K562 (cell line): ENCODE measurements around the gene MEGF11. TPM values are rescaled to one million over a fixed set of nuclear protein-coding genes. Genes with fewer than 3 reads are reported as not detected.

Experiments used
- ATAC-seq: fragments of 200-7000 bp; cut with Tn5 transposase; 3 replicates; pipeline ENCODE4 v1.9.1; 2020; ENCODE audit warnings: moderate library complexity
- BruUV-seq: library from RNA; stranded (reverse); fragments of 400-500 nt; replicated peaks from 2 replicates; lab custom pipeline; 2021; lab: Mats Ljungman, UMichigan
- CTCF ChIA-PET: fragments of 300-600 bp; formaldehyde crosslinking; extraction: SDS; loops from one replicate; lab custom pipeline; 2021; ENCODE audit warnings: low intra/inter-chr PET ratio; lab: Yijun Ruan, JAX
- POLR2A ChIA-PET: fragments of 300-600, 350-650 bp; sonication (Branson Sonifier 250); formaldehyde crosslinking; extraction: SDS; loops from one replicate; lab custom pipeline; 2021; ENCODE audit warnings: antibody characterized with exemption, inconsistent platforms; lab: Yijun Ruan, JAX
- DNase-seq, 4 experiments: peaks; one replicate each; pipeline versions ENCODE4 v3.0.0 to v3.0.0-alpha.2; 2011 to 2018; ENCODE audit warnings: low spot score in 3 of 4, mixed read lengths in 3 of 4; ENCODE audit errors: extremely low read depth in 1 of 4
- FAIRE-seq: peaks from 2 replicates; lab custom pipeline; 2011; peaks lifted over from hg19 to GRCh38; lab: Jason Lieb, UNC
- H2AFZ ChIP-seq: 2 replicates; pipeline ENCODE4 v1.6.0; 2011; ENCODE audit warnings: low read depth, low read length, control low read depth, inconsistent platforms
- H3K27ac ChIP-seq: fragments of 200-600 bp; 3 replicates; pipeline ENCODE4 v1.8.0; 2011; ENCODE audit warnings: low read depth, mild to moderate bottlenecking, control low read depth, inconsistent platforms, low read length, moderate library complexity, mixed read lengths; ENCODE audit errors: extremely low read depth
- H3K27me3 ChIP-seq, 2 experiments: fragments of 300-600 bp in 1 of 2; 2 replicates in 1 of 2; 3 replicates in 1 of 2; pipeline versions ENCODE4 v1.6.0 to v1.8.0; 2011; ENCODE audit warnings: inconsistent platforms in 2 of 2, low read length in 2 of 2, mild to moderate bottlenecking in 1 of 2, mixed read lengths in 1 of 2, moderate library complexity in 1 of 2; ENCODE audit not compliant: control insufficient read depth in 2 of 2, insufficient read depth in 2 of 2
- H3K36me3 ChIP-seq: fragments of 300-600 bp; 3 replicates; pipeline ENCODE4 v1.8.0; 2011; ENCODE audit warnings: mild to moderate bottlenecking, low read length, inconsistent platforms; ENCODE audit not compliant: control insufficient read depth, insufficient read depth
- H3K4me1 ChIP-seq, 2 experiments: fragments of 200-600 bp in 1 of 2; replicated peaks in 1 of 2; 2 replicates in 1 of 2; 3 replicates in 1 of 2; pipeline versions ENCODE4 v1.5.1 to v1.8.0; 2011; ENCODE audit warnings: inconsistent platforms in 2 of 2, low read length in 2 of 2, mild to moderate bottlenecking in 1 of 2, mixed read lengths in 1 of 2, moderate library complexity in 1 of 2; ENCODE audit not compliant: control insufficient read depth in 2 of 2, insufficient read depth in 2 of 2
- H3K4me2 ChIP-seq: 2 replicates; pipeline ENCODE4 v1.6.1; 2011; ENCODE audit warnings: low read length, control low read depth, inconsistent platforms, mixed read lengths; ENCODE audit not compliant: insufficient read depth
- H3K4me3 ChIP-seq: fragments of 200-600 bp; sonication (generic), shearing (Covaris generic); 2 replicates; pipeline ENCODE4 v1.5.1; 2016; ENCODE audit warnings: control low read depth, inconsistent platforms
- H3K79me2 ChIP-seq: fragments of 200-600 bp; 3 replicates; pipeline ENCODE4 v1.8.0; 2011; ENCODE audit warnings: low read length, inconsistent platforms; ENCODE audit not compliant: control insufficient read depth, insufficient read depth
- H3K9ac ChIP-seq, 2 experiments: 2 replicates each; pipeline versions ENCODE4 v1.6.0 to v1.6.1; 2011; ENCODE audit warnings: low read depth in 2 of 2, low read length in 2 of 2, control low read depth in 1 of 2, inconsistent platforms in 1 of 2, mild to moderate bottlenecking in 1 of 2, mixed read lengths in 1 of 2; ENCODE audit not compliant: insufficient read depth in 1 of 2
- H3K9me1 ChIP-seq: one replicate; pipeline ENCODE4 v1.6.0; 2011; ENCODE audit warnings: inconsistent platforms, mild to moderate bottlenecking, low read length, moderate library complexity; ENCODE audit not compliant: control insufficient read depth, insufficient read depth
- H3K9me3 ChIP-seq: replicated peaks from 2 replicates; pipeline ENCODE4 v1.5.1; 2011; ENCODE audit warnings: low read depth, low read length, inconsistent platforms; ENCODE audit not compliant: control insufficient read depth, insufficient read depth
- H4K20me1 ChIP-seq: replicated peaks from 2 replicates; pipeline ENCODE4 v1.6.1; 2011; ENCODE audit warnings: low read length, inconsistent platforms, mixed read lengths; ENCODE audit not compliant: control insufficient read depth, insufficient read depth
- MTA3 ChIP-seq: fragments of 450-650 bp; formaldehyde crosslinking; IDR thresholded peaks from 2 replicates; pipeline ENCODE4 v1.6.1; 2017; ENCODE audit warnings: mild to moderate bottlenecking, borderline replicate concordance
- RBM17 ChIP-seq: fragments of 200-400 bp; formaldehyde crosslinking; IDR thresholded peaks from 2 replicates; pipeline ENCODE4 v1.6.1; 2017; ENCODE audit warnings: low read depth, mild to moderate bottlenecking, low read length, borderline replicate concordance
- RBM34 ChIP-seq: fragments of 200-400 bp; formaldehyde crosslinking; IDR thresholded peaks from 2 replicates; pipeline ENCODE4 v1.6.1; 2018; ENCODE audit warnings: low read length, borderline replicate concordance; ENCODE audit not compliant: insufficient read depth
- SAFB2 ChIP-seq: fragments of 200-400 bp; formaldehyde crosslinking; IDR thresholded peaks from 2 replicates; pipeline ENCODE4 v1.6.1; 2018; ENCODE audit warnings: borderline replicate concordance, low read length, low read depth, moderate library complexity; ENCODE audit not compliant: severe bottlenecking
- ZNF232 ChIP-seq: sonication (generic); formaldehyde crosslinking; IDR thresholded peaks from 2 replicates; pipeline ENCODE4 v1.8.0; 2022; ENCODE audit warnings: mild to moderate bottlenecking, missing genetic modification reagents
- ZNF830 ChIP-seq: fragments of 250-450 bp; sonication (Bioruptor Pico); IDR thresholded peaks from 2 replicates; pipeline ENCODE4 v1.5.0; 2021; ENCODE audit warnings: mild to moderate bottlenecking
- WGBS: fragments of 100-300 bp; shearing (Covaris generic); methylation state at CpG from one replicate; pipeline ENCODE4 v1.1.6; 2016; ENCODE audit warnings: low coverage, mixed read lengths; ENCODE audit not compliant: insufficient coverage; ENCODE audit errors: missing lambda C conversion rate; 5-methylcytosine and 5-hydroxymethylcytosine counted together
- in situ Hi-C: fragments of 300-500 bp; cut with MboI; formaldehyde crosslinking; loops from 4 replicates; pipeline ENCODE4 v1.15.0; 2018; ENCODE audit warnings: inconsistent platforms, mixed read lengths
- intact Hi-C: fragments of 100-400 bp; cut with micrococcal nuclease; formaldehyde crosslinking; loops from 2 replicates; pipeline ENCODE4 v1.14.2; 2022
- polyA plus RNA-seq, 8 experiments: library from polyadenylated mRNA; depleted of rRNA in 4 of 8; stranded (reverse) in 5 of 8; unstranded in 3 of 8; fragments of >200 nt; fragmentation: Nextera tagmentation in 2 of 8; fragmentation: Illumina TruSeq in 1 of 8; extraction: Ambion mirVana in 2 of 8; extraction: Trizol in 1 of 8; gene quantifications; 2 replicates each; pipeline versions ENCODE4 v1.2.1 to v1.2.3, GENCODE V29; 2011 to 2014; ENCODE audit warnings: inconsistent platforms in 1 of 8, missing spikeins in 1 of 8
- total RNA-seq, 7 experiments: library from RNA; depleted of rRNA in 6 of 7; stranded (reverse); fragments of >200 nt in 6 of 7; fragmentation: Illumina TruSeq in 2 of 7; extraction: Trizol in 2 of 7; gene quantifications; 2 replicates each; pipeline versions ENCODE4 v1.2.1 to v1.2.3, GENCODE V29; 2011 to 2021; ENCODE audit warnings: low replicate concordance in 1 of 7
- TF ChIP-seq, protein P1 (sequence below): fragments of 450-650 bp; IDR thresholded peaks from 2 replicates; pipeline ENCODE4 v1.7.1; 2018; ENCODE audit warnings: mild to moderate bottlenecking, low read depth; ENCODE audit not compliant: partially characterized antibody

Gene MEGF11
- total and polyA plus RNA-seq, 9 of the 15 experiments (the other 6 are each of a cell fraction or from before 2014, with no cell fraction given): 0.06 to 0.23 (median 0.20) TPM; not detected in 6

DNA sequence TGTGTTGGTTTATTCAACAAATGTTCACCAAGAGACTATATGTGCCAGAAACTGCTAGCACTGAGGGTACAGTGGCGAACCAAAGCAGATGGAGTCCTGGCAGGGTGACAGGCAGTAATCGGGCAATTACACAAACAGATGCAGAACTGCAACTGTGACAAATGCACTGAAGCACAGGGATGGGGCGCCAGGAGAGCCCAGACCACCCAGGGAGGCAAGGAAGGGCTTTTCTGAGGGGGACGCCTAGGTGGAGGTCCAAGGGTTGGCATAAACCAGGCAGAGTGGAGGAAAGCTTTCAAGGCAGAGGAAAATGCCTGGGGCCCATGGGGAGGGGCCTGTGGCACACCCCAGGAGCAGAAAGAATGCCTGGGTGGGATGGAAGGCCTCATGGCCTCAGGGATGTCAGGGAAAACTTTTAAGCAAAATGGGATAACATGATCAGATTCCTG is 45.3 kb upstream of the MEGF11 start (continued):
- TF ChIP-seq, protein P1, sequence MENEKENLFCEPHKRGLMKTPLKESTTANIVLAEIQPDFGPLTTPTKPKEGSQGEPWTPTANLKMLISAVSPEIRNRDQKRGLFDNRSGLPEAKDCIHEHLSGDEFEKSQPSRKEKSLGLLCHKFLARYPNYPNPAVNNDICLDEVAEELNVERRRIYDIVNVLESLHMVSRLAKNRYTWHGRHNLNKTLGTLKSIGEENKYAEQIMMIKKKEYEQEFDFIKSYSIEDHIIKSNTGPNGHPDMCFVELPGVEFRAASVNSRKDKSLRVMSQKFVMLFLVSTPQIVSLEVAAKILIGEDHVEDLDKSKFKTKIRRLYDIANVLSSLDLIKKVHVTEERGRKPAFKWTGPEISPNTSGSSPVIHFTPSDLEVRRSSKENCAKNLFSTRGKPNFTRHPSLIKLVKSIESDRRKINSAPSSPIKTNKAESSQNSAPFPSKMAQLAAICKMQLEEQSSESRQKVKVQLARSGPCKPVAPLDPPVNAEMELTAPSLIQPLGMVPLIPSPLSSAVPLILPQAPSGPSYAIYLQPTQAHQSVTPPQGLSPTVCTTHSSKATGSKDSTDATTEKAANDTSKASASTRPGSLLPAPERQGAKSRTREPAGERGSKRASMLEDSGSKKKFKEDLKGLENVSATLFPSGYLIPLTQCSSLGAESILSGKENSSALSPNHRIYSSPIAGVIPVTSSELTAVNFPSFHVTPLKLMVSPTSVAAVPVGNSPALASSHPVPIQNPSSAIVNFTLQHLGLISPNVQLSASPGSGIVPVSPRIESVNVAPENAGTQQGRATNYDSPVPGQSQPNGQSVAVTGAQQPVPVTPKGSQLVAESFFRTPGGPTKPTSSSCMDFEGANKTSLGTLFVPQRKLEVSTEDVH: no peak
- no peak for TF ChIP-seq RBM17

DNA sequence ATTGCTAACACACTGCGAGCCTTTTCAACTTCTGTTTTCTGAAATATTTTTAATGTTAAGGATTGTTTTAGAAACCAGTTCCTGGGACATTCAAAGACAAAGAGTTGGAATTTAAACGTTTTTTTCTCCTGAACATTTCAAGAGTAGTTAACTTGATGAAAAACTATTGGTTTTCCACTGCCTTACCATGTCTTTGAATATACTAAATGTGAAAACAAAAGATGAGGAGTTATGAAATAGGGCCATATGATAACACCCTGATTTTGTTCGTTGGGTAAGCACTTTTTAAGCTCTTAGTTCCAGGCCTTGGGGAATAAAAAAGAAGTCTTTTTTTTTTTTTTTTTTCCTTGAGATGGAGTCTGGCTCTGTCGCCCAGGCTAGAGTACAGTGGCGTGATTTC is 42.6 kb upstream of the MEGF11 start:
- ChIA-PET POLR2A (interaction anchor here (1.7 kb wide), 1 partner anchor 28 kb away, joined by 4 read pairs; no protein-coding TSS in a partner anchor), CTCF (no interaction called here)
- DNase-seq (no peak), FAIRE-seq (no peak), ATAC-seq (no peak)
- Histone ChIP-seq H3K36me3 (peaks cover 21% of the 10 kb centered on the region), H3K27ac (no peak overlapping the region), H3K27me3 (no peaks in the 10 kb centered on the region), H3K79me2 (peaks cover 22% of the 10 kb centered on the region), H3K9ac (no peak overlapping the region; a peak in 1 of 4 replicates), H3K4me2 (no peak overlapping the region), H2AFZ (no peak overlapping the region), H3K4me1 (peaks cover 17 to 20% of the 10 kb centered on the region in 2 experiments), H4K20me1 (no peaks in the 10 kb centered on the region), H3K9me3 (no peaks in the 10 kb centered on the region), H3K4me3 (no peak overlapping the region), H3K9me1 (no peaks in the 10 kb centered on the region)
- BruUV-seq: no TSS peak
- TF ChIP-seq SAFB2: no peak
- no peak for TF ChIP-seq MTA3
- TF ChIP-seq ZNF830 (CRISPR knock-in tag): no peak
- no peak for TF ChIP-seq ZNF232 (CRISPR knock-in tag)
- no peak for TF ChIP-seq RBM34
- in situ Hi-C loops (no loop called here), intact Hi-C loops (no loop called here)
- WGBS: 41% methylated on average over 3 of the region's 5 CpGs
